Hematopoietic multipotent progenitor cell treated with erythropoietin and hydrocortisone succinate and interleukin-3 and kit ligand, for 15 days (in vitro differentiated cells): ENCODE results near the gene NR2E3.
"Not testable (repeated sequence)": the region's sequence is repeated elsewhere in the genome, so short reads cannot be mapped to it uniquely, and the experiment has no call there.

ENCODE experiments used
- DNase-seq: peaks from one replicate; pipeline ENCODE4 v3.0.0-alpha.2; 2015; ENCODE audit warnings: low spot score

The NR2E3 gene

DNA sequence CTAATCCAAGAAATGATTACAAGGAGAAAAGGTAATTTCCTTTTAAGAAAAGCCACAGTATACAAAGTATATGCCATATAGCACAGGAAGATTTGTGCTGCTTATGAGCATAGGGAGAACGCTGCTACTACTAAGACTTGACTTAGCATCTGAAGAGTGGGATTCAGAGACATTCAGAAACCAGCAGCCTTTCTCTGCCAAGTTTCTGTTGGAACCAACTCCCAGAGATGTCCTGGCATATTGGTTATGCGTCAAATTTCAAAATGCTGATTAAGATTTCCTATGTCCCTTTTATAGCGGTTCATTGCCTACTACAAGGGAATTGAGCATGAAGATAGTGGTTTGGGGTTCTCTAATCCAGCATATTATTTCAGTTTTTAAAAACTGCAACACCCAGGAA, 4.9 kb downstream of the NR2E3 start:
- DNase-seq = no peak

DNA sequence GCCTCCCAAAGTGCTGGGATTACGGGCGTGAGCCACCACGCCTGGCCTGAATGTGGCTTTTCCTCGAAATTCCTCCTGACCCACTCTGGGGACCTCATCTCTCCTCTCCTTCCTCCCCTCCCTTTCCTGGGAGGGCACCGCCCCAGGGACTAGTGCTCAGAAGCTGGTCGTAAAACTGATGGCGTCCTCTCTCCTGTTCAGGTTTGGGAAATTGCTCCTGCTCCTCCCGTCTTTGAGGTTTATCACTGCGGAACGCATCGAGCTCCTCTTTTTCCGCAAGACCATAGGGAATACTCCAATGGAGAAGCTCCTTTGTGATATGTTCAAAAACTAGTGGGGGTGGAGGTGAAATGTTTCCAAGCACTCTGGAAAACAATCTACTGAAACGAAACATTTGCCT, 7.0 kb downstream of the NR2E3 start:
- no peak for DNase-seq

DNA sequence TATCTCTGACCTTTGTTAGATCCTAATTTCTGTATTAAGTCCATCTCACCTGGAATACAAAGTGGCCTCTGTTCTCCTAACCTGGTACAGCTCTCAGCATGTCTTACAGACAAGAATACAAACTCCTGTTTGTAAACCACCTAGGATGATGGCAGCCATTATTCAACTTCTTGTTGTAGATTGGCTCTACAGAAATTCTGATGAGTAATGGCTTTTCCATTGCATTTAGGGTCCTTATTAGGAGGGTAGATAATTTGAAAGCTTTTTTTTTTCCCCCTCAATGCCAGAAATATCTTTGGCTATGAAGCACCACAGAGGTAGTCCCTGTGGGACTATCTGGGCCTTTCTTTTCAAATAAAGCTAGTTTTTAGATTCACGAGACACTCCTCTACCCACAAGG, 9.8 kb downstream of the NR2E3 start:
- no peak for DNase-seq

DNA sequence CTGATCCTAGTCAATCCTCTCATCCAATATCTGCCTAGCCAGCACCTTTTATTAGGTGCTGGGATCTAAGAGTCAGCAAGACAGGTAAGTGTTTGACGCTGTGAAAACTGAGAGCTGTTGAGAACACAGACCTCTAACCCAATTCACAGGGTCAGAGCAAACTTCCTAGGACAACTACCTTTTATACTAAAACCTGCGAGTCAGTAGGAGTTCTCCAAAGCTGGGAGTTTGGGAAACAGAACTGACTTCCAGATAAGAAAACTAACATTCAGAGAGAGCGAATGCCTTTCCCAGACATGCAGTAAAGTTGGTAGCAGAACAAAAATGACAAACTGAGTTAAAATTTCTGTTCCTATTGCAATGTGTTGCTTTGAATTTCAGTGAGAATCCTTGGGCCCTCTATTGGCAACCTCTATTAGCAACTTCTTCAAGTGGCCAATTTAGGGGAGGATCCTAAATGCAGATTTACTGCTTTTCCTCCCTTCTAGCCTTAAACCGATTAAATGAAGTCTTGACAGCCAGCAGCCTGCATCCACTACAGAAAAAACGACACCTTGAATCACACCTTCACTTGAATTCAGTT, 11.3 kb downstream of the NR2E3 start:
- no peak for DNase-seq

- no peak for DNase-seq
These were observed 12.7 kb downstream of the NR2E3 start for GRCh38 chr15:71822890-71823630.

- DNase-seq = no peak
These were observed 13.4 kb downstream of the NR2E3 start for GRCh38 chr15:71823801-71824200.

- DNase-seq = no peak
These were observed 14.8 kb downstream of the NR2E3 start for GRCh38 chr15:71825021-71825730.

GRCh38 chr15:71826196-71826595, 15.8 kb downstream of the NR2E3 start:
- no peak for DNase-seq

DNA sequence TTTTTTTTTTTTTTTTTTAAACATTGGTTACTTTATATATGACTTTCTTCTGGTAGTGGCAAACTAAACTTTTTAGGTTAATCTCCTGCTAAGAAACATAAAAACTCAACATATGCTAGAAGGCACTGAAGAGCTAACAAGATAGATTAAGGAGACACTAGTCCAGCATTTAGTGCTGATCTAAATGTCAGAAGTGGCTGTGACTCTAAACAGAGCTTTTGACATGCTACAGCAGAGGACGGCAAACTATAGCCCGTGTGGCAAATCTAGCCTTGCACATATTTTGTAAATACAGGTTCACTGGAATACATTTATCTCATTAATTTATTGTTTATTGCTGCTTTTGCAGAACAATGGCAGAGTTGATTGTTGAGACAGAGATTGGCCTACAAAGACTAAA, 20.6 kb downstream of the NR2E3 start:
- no peak for DNase-seq

DNA sequence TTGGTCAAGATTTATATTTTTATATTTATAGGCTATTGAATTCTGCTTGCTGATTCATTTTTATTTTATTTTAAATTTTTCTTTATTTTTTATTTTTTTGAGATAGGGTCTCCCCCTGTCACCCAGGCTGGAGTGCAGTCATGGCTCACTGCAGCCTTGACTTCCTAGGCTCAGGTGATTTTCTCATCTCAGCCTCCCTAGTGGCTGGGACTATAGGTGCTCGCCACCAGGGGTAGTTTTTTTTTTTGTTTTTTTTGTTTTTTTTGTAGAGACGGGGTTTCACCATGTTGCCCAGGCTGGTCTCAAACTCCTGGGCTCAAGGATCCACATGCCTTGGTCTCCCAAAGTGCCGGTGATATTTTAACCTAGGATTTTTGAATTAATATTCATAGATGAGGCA, 31.2 kb downstream of the NR2E3 start:
- no peak for DNase-seq

- DNase-seq = no peak
These were observed 34.6 kb downstream of the NR2E3 start for GRCh38 chr15:71844916-71845315.

- no peak for DNase-seq
These were observed 43.2 kb downstream of the NR2E3 start for GRCh38 chr15:71853543-71853942.

DNA sequence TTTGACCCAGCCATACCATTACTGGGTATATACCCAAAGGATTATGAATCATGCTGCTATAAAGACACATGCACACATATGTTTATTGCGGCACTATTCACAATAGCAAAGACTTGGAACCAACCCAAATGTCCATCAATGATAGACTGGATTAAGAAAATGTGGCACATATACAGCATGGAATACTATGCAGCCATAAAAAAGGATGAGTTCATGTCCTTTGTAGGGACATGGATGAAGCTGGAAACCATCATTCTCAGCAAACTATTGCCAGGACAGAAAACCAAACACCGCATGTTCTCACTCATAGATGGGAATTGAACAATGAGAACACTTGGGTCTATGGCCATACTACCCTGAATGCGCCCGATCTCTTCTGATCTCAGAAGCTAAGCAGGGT, 47.9 kb downstream of the NR2E3 start:
- DNase-seq = not testable (repeated sequence)
